Measurements from ENCODE around the gene TSHZ1. TPM values are rescaled to one million over a fixed set of nuclear protein-coding genes. Genes with fewer than 3 reads are reported as not detected.

Gene TSHZ1
- total RNA-seq, 4 donors from 2014 or later, result 17.9 to 41.7 (median 32.2) TPM

DNA sequence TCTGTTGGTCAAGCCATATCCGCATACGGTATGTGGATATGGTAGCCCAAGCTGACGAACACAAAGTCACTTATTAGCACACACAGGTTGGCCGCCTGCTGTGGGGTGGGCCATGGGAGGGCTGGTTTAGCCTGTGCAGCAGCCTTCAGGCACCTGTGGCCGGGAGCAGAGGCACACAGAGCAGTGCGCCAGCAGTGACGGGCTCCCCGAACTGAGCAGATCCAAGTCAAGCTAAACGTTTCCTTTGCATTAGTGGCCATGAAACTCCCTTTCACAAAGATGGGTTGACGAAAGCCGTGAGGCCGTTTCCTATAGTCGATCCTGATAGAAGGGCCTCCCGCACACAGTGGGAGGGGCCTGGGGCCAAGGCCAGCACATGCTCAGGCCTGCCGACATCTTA lies 72.1 kb downstream of the TSHZ1 start:
- no peak overlapping the region for H3K4me3 ChIP-seq
- peaks cover 0 to 18% (median 13%) of the 10 kb centered on the region in 4 donors for H3K4me1 ChIP-seq
- no peaks in the 10 kb centered on the region for H3K27me3 ChIP-seq
- WGBS, result 98% methylated on average over 12 of the region's 15 CpGs
- no peak for TF ChIP-seq CTCF (IDR thresholded peaks at IDR 0.05)
- TF ChIP-seq EP300 (IDR thresholded peaks at IDR 0.05), result no peak
- TF ChIP-seq POLR2AphosphoS5 (IDR thresholded peaks at IDR 0.05), result no peak
- no peak for TF ChIP-seq POLR2A (IDR thresholded peaks at IDR 0.05; ENCODE audit: low read depth)
- no peak overlapping the region for H3K27ac ChIP-seq (replicated peaks in 1 of 4)
- peak; percentile 74 for DNase-seq (ENCODE audit: extremely low spot score)
- no peaks in the 10 kb centered on the region for H3K9me3 ChIP-seq
- intact Hi-C loops (cut with DNase I), result no loop called here
- peaks cover 14 to 29% (median 26%) of the 10 kb centered on the region in 4 donors for H3K36me3 ChIP-seq

DNA sequence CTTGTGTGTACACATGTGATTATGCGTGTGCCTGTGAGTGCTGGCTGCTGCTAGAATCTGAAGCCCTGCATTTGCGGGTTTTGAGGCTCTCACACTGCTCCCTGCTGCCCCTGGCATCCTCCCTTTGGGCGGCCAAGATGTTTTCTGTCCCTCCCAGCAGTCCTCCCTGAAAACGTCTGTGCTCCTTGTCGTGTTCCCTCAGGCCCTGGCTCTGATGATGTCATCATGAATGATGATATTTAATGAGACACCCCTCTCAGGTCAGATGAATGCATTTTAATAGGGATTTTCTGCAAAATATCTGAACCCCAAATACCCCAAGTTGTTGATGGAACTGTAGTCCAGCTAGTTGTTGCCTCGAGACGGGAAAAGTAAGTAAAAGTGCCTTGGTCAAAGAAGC lies 73.1 kb downstream of the TSHZ1 start:
- Histone ChIP-seq H3K27ac (replicated peaks in 1 of 4) (no peak overlapping the region), H3K27me3 (no peaks in the 10 kb centered on the region), H3K36me3 (peaks cover 14 to 39% (median 33%) of the 10 kb centered on the region in 4 donors), H3K4me1 (peaks cover 0 to 15% (median 12%) of the 10 kb centered on the region in 4 donors), H3K9me3 (no peaks in the 10 kb centered on the region), H3K4me3 (no peak overlapping the region)
- no peak for DNase-seq (ENCODE audit: extremely low spot score)
- 90% methylated on average over 7 of the region's 7 CpGs for WGBS
- intact Hi-C loops (cut with DNase I), result no loop called here
- no peak for TF ChIP-seq POLR2A (IDR thresholded peaks at IDR 0.05; ENCODE audit: low read depth)
- no peak for TF ChIP-seq CTCF (IDR thresholded peaks at IDR 0.05)

DNA sequence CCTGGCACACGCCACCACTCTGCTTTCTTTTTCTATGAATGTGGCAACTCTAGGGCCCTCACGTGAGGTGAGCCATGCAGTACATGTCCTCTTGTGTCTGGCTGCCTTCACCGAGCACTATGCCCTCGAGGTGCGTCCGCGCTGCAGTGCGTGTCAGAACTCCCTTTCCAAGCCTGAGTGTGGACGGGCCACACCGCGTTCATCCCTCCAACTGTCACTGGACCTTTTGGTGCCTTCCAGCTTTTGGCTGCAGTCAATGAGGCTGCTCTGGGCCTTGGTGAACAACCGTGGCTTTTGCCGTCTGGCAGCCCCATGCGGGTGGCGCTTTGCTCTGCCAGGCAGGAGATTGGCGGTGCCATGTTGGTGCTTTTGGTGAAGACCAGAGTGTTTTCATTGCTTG lies 74.0 kb downstream of the TSHZ1 start:
- TF ChIP-seq EP300 (IDR thresholded peaks at IDR 0.05) (no peak), POLR2AphosphoS5 (IDR thresholded peaks at IDR 0.05) (no peak)
- Histone ChIP-seq H3K4me3 (no peak overlapping the region), H3K4me1 (peaks cover 0 to 12% (median 10%) of the 10 kb centered on the region in 4 donors), H3K27ac (replicated peaks in 1 of 4) (no peak overlapping the region), H3K27me3 (no peaks in the 10 kb centered on the region), H3K9me3 (no peaks in the 10 kb centered on the region), H3K36me3 (peaks cover 14 to 44% (median 33%) of the 10 kb centered on the region in 4 donors)
- whole genome bisulfite sequencing, result 96% methylated on average over 16 of the region's 16 CpGs
- intact Hi-C loops (cut with DNase I), result no loop called here
- peak; percentile 60 for DNase-seq (ENCODE audit: extremely low spot score)

DNA sequence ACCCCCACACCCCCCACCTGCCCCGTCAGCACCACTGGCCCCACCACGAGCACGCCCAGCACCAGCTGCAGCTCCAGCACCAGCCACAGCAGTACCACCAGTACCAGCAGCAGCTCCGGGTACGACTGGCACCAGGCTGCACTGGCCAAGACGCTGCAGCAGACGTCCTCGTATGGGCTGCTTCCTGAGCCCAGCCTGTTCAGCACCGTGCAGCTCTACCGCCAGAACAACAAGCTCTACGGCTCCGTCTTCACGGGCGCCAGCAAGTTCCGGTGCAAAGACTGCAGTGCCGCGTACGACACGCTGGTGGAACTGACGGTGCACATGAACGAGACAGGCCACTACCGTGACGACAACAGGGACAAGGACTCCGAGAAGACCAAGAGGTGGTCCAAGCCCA lies 75.3 kb downstream of the TSHZ1 start:
- peak; percentile 57 for DNase-seq (ENCODE audit: extremely low spot score)
- Histone ChIP-seq H3K27ac (replicated peaks in 1 of 4) (no peak overlapping the region), H3K36me3 (peaks cover 14 to 44% (median 33%) of the 10 kb centered on the region in 4 donors), H3K27me3 (no peaks in the 10 kb centered on the region), H3K4me1 (peaks cover 0 to 8% (median 4%) of the 10 kb centered on the region in 4 donors), H3K4me3 (no peak overlapping the region), H3K9me3 (no peaks in the 10 kb centered on the region)
- 99% methylated on average over 21 of the region's 24 CpGs for WGBS
- TF ChIP-seq EP300 (IDR thresholded peaks at IDR 0.05) (no peak), CTCF (IDR thresholded peaks at IDR 0.05) (no peak)
- intact Hi-C loops (cut with DNase I), result no loop called here

DNA sequence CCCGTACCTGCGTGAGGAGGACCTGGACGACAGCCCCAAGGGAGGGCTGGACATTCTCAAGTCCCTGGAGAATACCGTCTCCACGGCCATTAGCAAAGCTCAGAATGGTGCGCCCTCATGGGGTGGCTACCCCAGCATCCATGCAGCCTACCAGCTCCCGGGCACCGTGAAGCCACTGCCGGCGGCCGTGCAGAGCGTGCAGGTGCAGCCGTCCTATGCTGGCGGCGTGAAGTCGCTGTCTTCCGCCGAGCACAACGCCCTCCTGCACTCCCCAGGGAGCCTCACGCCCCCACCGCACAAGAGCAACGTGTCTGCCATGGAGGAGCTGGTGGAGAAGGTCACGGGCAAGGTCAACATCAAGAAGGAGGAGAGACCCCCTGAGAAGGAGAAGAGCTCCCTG lies 76.4 kb downstream of the TSHZ1 start:
- no peak for TF ChIP-seq POLR2AphosphoS5 (IDR thresholded peaks at IDR 0.05)
- no peak for TF ChIP-seq POLR2A (IDR thresholded peaks at IDR 0.05; ENCODE audit: low read depth)
- no peak for TF ChIP-seq CTCF (IDR thresholded peaks at IDR 0.05)
- no peak for TF ChIP-seq EP300 (IDR thresholded peaks at IDR 0.05)
- H3K4me1 ChIP-seq, result no peaks in the 10 kb centered on the region
- no peak for DNase-seq (ENCODE audit: extremely low spot score)
- H3K36me3 ChIP-seq, result peaks cover 14 to 44% (median 33%) of the 10 kb centered on the region in 4 donors
- no peaks in the 10 kb centered on the region for H3K9me3 ChIP-seq
- H3K27ac ChIP-seq (replicated peaks in 1 of 4), result no peak overlapping the region
- intact Hi-C loops (cut with DNase I), result no loop called here
- no peak overlapping the region for H3K4me3 ChIP-seq
- WGBS, result 98% methylated on average over 20 of the region's 23 CpGs
- H3K27me3 ChIP-seq, result no peaks in the 10 kb centered on the region
